ENCODE data around the gene GIGYF2.

DNA sequence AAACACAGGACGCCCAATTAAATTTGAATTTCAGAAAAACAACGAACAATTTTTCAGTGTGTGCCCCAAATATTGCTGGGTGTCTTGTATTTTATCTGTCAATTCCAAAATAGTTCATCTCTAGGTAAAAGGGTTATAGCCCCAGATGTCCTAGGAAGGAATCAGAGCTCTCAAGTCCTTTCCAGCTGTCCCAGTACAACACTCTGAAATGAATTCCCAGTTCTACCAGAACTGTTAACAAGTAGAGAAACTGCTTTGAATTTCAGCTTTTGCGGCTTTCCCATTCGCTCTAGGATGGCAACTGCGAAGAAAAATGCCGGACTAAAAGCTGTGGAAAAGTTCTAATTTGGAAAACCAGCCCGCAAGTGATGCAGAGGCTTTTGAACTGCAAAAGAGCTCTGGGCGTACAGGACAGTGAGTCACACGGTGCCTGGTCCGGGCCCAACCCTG, 497 bp upstream of the GIGYF2 start:
- TF ChIP-seq, protein P1, sequence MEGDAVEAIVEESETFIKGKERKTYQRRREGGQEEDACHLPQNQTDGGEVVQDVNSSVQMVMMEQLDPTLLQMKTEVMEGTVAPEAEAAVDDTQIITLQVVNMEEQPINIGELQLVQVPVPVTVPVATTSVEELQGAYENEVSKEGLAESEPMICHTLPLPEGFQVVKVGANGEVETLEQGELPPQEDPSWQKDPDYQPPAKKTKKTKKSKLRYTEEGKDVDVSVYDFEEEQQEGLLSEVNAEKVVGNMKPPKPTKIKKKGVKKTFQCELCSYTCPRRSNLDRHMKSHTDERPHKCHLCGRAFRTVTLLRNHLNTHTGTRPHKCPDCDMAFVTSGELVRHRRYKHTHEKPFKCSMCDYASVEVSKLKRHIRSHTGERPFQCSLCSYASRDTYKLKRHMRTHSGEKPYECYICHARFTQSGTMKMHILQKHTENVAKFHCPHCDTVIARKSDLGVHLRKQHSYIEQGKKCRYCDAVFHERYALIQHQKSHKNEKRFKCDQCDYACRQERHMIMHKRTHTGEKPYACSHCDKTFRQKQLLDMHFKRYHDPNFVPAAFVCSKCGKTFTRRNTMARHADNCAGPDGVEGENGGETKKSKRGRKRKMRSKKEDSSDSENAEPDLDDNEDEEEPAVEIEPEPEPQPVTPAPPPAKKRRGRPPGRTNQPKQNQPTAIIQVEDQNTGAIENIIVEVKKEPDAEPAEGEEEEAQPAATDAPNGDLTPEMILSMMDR (IDR thresholded peaks at IDR 0.05; ENCODE audit: poor library complexity, severe bottlenecking): no peak
- TF ChIP-seq POLR2AphosphoS5 (IDR thresholded peaks at IDR 0.05) (no peak), EZH2 (IDR thresholded peaks at IDR 0.05; ENCODE audit: borderline replicate concordance, insufficient read depth, low read length, poor library complexity, severe bottlenecking) (no peak)

All from neural cell (in vitro differentiated cells).